Putamen (tissue), 1 donor: ENCODE results near the gene ST8SIA3.

Experiments
- DNase-seq: peaks from one replicate; pipeline ENCODE4 v3.0.0-alpha.2; 2016; ENCODE audit warnings: low spot score

The ST8SIA3 gene, protein sequence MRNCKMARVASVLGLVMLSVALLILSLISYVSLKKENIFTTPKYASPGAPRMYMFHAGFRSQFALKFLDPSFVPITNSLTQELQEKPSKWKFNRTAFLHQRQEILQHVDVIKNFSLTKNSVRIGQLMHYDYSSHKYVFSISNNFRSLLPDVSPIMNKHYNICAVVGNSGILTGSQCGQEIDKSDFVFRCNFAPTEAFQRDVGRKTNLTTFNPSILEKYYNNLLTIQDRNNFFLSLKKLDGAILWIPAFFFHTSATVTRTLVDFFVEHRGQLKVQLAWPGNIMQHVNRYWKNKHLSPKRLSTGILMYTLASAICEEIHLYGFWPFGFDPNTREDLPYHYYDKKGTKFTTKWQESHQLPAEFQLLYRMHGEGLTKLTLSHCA

DNA sequence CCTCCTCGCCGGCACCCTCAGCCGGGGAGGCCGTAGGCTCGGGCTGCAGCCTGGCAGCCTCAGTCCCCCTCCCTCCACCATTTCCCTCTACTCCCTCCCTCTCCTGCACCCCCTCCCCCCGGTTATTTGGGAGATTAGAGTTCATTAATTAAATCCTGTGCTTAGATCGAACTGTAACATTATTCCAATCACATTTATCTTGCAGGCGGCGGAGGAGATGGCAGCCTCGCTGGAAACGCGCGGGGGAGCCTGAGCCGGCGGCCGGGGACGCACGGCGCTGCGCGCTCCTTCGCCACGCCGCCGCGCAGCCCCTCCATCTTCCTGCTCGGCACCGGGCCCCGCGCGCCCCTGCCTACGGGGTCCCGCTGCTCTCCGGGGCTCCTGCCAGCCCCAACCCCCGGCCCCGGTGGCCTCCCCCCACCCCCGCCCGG is at the start of gene ST8SIA3:
Gene ST8SIA3 (plus strand): TSS at position 287 of the 431 bp plus-strand sequence. CDS start 290 bp downstream, outside the sequence.
- no peak for DNase-seq

DNA sequence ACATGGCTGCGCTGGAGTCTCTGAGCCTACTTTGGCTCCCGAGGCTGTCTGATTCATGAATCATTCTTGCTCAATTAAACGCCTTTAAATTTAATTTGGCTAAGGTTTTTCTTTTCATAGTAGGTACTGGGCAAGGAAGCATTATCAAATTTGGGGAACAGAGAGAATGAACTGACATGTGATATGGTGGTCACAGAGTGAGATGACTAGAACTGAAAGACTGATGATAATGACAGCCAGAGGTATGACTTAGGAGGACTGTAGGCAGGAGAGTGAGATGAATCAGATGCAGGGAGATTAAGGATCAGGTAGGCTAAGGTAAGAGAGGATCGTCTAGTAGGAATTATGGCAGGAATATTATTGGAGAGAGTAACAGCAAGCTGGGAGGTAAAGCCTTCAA is 40.9 kb upstream of the ST8SIA3 start:
- DNase-seq, result no peak

DNA sequence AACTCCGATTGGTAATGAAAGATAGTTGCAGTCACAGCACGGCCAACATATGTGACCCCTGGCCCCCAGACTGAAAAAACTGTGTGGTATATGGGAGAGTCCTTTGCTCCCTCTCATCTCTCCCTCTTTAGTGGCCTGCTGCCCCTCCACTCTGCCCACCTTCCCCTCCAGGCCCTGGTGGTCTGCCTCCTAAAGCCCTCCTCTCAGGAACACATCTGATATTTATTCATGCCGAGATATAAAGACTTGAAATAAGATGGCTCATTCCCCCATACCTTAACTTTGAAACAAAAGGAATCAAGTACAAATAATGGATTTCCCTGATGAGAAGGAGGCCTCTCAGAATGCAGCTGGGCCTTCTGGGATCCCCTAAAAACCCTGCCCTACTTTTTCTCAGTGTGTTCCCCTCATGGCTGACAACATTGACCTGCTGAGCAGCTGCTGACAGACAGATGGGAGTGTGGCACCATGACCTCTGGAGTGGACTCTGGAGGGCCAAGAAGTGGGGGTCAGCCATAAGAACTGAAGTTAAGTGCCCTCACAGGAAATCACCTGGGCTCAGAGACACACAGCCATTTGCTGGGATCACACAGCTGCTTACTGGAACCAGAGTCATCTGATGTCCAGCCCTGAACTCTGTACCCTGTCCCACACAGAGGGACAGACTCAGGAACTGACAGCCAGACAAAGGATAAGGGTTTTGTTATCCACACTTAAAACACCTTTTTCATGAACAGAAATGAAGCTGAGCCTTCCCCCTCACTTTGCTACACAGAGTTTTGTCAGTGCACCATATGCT is 39.8 kb upstream of the ST8SIA3 start:
- no peak for DNase-seq

DNA sequence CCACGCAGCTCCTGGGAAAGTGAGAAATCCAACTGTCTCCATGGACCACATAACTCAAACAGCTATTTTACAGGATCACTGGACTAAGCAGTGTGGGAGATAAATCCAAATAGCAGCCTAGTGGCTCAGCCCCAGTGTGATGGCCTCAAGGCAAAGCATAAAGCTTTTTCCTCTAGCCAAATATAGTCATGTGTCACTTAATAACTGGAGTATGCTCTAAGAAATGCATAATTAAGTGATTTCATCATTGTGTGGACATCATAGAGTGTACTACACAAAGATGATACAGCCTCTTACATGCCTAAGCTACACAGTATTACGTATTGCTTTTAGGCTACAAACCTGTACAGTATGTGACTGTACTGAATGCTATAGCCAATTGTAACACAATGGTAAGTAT is 31.8 kb upstream of the ST8SIA3 start:
- DNase-seq, result no peak

DNA sequence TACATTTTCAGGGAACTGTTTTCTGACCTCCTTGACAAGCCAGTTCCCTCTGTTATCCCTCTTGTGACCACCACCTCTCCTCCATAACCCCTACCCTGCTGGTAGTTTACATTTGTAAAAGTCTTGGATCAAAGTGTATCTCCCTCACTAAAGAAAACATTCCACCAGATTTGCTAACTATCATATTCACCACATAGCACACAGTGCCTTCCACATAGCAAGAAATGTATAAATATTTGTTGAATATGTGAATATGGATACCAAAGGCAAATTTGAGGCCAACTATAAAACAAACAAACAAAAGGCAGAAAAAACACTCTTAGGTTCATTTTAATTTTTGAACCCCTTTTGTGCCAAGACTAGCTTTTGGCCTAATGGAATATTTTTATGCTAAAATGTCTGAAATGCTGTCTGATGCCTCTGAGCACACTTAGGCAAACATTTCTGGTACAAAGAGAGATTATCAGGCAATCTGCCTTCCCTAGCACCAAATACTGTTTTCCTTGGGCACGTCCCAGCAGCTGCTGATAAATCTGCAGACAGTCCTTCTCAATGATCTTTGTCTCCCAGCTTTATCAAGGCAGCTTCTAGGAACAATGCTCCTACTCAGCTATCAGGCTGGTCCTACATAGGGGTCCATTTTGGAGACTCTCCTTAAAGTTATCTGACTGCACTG is 26.7 kb upstream of the ST8SIA3 start:
- DNase-seq, result no peak

DNA sequence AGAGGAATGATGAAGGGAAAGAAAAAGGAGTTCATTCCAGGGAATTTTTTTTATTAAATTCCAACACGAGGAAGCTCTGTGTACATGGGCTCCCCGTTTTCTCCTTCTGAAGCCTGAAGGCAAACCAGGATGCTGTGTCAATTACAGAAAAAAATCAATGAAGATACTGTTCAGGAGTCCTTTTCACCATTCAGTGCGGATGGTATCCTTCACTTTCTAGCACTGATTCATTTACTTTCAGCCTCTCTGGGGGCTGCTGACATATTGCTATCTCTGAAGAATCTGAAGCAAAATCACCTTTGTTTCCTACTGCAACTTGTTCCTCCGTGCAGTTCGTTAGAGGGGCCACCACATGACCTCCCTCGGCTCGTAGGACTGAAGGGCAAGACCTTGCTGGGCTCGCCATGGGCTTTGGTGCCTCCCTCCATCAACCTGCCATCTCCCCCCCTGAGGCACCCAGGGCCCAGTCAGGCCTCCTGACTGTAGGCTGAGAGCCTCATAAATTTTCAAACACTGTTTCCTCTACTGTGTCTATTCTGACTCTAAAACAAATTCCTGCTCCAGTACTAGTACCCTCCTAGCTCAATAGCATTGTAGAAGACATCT is 25.5 kb upstream of the ST8SIA3 start:
- no peak for DNase-seq

DNA sequence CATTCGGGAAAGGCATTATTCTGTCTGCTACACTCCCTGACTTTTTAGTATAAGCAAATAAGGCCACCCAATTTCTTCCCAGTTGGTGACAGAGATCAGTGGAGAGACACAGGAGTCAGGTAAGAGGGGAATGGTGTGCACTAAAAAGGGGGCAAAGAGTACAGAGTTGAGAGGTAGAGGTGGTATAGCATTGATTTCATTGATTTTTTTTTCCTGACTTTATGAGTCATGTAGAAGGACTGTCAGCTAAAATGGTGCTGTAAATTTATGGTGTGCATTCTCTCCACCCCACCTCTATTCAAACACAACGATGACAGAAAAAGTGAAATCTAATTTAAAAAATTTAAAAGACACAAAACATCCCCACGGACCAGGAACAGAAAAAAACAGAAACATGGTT is 23.7 kb upstream of the ST8SIA3 start:
- no peak for DNase-seq

DNA sequence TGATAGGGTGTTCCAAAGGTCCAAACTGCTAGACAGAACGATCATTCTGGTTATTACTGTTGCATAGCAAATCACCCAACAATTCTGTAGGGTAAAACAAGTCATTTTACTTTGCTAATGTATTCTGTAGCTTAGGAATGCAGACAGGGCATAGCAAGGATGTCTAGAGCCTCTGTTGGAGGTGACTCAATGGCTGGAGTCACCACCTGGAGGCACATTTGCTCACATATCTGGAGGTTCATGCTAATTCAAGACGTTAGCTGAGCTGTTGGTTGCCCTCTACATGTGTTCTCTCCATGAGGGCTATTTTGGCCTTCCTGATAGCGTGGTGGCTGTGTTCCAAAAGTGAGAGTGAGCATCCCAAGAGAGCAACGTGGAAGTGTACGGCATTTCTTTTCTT is 22.5 kb upstream of the ST8SIA3 start:
- no peak for DNase-seq

DNA sequence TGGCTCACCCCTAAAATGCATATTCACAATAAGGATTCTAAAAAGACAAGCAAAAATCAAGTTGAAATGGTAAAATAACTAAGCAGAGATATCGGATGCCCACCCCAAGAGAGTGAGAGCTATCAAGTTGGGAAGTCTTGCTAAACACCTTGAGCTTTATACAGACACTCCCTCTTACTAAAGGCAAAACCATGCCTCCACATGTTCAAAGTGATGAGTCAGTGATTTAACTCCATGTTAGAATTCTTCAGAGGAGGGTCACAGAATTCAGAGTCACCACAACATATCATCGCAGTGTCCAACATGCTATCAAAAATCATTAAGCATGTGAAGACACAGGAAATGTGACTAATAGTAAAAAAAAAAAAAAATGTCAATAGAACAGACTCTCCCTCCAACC is 20.6 kb upstream of the ST8SIA3 start:
- DNase-seq, result no peak

DNA sequence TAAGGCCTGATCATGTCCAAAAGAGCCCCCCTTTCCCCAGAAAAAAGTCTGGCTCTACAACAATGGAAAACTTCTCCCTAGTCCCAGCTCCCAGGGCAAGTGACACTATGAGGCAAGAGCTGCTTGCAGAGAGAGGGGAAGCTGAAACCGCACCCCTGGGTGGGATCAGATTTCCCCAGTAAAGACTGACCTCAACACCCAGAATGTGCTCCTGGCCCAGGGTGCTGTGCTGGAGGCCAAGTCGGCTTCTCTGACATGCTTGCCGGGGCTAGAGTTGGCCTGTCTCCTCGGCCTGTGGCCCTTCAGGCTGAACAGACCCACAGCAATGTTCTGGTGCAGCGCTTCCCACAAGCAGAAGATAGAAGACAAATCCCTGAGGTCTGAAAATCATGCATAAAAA is 18.4 kb upstream of the ST8SIA3 start:
- no peak for DNase-seq

DNA sequence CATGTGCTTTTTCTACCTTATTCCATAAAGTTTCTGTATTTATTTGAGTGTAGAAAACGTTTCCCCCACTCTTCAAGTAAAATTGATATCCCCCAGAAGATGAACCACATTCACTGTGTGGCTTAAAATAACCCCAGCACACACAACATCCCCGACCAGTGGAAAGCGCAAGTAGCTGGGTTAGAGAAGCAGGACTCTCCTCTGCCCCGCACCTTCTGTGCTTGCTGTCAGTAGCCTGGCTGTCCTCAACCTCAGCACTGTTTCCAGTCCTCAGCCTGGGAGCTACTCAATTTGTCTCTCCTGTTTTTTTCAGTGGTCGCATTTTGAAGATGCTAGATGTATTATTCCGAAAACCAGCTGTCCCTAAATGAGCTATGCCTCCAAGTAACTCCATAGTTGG is 18.0 kb upstream of the ST8SIA3 start:
- DNase-seq, result no peak

DNA sequence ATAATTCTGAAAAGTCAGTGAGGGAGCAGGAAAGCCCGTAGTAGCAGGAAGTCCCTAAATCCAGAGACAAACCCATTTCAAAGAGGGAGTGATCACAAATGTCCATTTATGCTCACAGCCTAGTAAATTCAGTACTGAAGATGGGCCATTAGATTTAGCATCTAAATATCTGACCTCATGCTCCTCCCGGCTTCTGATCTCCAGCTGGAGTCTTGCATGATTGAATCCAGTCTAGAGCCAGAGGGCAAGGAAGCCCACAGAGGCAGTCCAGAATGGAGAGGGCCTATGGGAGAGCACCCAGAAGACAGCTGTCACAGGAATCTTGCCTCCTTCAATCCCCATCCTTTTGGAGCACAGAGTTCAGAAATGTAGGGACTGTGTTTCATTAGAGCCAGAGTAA is 16.0 kb upstream of the ST8SIA3 start:
- DNase-seq, result no peak

DNA sequence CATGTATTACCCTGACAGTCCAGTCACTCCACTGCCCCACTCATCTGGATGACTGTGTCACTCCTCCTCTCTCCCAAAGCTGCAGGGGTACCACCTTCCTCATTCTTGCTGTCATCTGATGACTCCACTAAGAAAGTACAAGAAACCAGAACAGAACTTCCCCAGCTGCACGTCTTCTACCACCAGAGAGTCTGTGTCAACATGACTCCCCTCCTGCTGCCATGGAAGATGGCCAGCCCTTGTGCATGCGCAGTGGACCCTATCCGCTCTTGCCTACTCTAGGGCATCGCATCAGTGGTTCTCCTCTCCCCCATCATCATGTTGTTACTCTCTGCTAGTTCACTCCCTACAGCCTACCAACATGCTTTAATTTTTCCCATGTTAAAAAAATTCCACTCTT is 14.5 kb upstream of the ST8SIA3 start:
- no peak for DNase-seq

DNA sequence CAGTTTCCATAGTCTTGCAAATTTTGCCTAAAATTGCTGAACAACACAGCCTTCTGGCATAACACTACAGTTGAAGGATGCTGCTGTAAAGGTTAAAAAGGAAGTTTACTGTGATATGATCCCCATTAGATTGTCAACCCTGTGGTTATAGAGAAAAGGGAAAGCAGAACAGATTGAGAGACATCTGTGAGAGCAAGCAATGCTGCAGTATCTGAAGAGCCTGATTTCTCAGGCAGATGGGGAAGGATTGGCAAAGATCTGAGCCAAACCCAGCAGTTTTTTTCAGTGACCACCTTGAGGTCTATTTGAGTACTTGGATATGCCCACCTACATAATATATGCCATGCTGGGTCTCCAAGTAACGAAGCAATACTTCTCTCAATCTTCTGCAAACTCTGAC is 8.5 kb upstream of the ST8SIA3 start:
- DNase-seq, result no peak

DNA sequence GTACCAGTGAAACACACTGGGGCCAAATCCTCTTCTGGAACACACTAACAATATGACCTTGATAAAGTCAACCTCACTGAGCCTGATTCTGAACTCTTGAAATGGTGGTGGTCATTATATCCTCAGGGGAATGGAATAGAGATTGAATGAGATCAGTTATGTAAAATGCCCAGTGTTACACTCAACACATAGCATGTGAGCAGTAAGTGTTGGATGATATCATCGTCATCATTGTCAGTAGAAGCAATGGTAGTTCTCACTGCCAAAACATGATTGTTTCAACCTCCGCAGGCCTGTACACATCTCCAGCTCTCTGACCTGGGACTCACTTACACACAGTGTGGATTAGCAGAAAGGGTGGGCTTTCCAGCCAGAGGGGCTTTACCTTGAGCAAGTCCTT is 5.5 kb upstream of the ST8SIA3 start:
- no peak for DNase-seq

DNA sequence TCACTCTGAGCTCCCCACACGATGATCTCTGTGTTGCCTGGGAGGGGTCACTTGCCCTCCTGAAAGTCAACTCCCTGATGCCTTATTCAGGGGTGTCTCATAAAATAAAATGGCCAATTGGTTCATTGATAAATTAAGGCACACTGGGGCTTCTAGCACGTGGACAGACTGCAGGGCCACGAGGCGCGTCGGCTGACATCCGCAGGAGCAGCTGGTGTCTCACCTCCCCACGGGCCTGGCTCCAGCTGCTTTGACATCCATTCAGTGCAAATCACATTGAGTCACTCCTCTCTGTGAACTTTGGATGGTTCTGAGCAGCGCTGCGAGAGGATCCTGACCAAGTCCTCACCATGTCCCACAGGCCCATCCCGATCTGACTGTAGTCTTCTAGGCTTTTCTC is 4.6 kb upstream of the ST8SIA3 start:
- DNase-seq, result no peak

DNA sequence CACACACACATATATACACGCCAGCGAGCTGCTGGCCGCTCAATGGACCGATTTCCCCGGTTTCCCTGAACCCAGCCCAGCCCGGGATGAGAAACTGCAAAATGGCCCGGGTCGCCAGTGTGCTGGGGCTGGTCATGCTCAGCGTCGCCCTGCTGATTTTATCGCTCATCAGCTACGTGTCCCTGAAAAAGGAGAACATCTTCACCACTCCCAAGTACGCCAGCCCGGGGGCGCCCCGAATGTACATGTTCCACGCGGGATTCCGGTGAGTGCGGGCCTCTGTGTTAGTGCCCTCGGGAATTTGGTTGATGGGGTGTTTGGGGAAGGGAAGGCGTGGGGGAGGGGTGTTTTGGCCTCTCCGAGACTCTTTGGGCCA is 392 bp downstream of the ST8SIA3 start:
- no peak for DNase-seq

DNA sequence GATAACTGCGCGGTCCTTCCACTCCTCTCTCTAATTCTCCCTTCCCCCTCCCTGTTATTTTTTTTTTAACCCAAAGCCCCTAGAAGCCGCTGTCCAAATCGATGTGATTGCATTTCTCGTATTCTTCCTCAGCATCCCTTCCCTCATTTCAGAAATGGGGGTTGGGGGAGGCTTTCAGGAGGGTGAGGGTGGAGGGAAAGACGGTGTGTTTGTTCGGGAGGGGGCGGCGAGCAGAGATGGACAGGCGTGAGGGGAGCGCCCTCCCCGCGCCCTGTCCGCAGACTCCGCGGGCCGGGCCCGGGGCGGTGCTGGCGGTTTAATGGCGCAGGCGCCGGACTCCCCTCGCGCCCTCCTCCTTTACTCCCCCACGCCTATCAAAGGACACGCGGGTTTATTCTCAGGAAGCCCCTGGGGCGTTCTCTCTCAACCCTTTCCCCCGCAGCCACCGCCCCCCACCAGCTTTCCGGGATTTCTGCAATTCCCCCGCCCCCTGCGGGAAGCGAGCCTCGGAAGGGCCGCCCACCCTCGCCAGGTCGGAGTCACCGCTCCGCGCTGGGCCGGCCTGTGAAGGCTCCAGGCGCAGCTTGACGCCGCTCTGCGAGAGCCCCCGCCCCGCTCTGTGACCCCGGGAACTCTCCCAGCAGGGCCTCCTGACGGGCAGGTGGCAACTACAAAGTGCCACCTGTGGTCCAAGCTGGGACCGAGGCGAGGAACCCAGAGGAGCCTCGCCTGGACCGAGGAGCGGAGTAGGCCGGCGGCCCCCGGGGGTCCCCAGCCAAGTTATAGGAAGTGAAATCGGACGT is 981 bp downstream of the ST8SIA3 start:
- no peak for DNase-seq

DNA sequence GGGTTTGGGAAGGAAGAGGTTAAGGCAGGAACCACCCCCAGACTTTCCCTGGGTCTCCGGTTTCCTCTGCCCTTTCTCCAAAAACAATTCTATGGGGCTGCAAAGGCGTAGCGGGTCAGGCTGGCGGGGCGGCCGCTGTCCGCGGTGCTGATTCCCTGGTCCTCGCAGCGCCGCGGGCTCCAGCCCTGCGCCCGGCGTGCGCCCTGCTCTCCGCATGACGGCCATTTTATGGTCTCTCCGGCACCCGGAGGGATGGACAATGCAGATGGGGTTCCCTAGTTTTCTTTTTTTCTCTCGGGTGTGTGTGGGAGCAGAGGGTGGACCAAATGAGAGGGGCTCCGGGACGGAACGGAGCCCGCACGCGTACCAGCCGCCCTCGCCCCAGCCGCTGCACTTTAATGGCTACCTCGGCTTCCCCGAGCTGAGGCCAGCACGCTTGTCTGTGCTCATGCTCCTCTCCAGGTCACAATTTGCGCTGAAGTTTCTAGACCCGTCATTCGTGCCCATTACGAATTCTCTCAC is 1.6 kb downstream of the ST8SIA3 start:
- DNase-seq, result no peak

DNA sequence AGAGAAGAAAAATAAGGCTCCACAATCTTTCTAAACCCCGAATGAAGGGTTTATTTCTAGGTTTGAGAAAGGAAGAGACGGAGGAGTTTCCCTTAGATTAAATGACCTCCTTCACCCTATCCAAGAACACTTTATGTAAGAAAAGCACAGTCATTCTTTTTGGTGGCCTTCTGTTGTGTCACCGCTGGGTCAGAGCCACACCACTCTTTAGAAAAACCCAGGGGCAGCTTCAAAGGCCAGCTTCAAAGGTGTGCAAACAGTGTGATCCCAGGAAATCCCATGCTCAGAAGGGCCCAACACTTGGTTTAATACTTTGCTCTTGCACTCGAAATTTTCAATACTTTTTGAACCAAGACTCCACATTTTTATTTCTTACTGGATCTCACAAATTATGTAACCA is 7.1 kb downstream of the ST8SIA3 start:
- no peak for DNase-seq

DNA sequence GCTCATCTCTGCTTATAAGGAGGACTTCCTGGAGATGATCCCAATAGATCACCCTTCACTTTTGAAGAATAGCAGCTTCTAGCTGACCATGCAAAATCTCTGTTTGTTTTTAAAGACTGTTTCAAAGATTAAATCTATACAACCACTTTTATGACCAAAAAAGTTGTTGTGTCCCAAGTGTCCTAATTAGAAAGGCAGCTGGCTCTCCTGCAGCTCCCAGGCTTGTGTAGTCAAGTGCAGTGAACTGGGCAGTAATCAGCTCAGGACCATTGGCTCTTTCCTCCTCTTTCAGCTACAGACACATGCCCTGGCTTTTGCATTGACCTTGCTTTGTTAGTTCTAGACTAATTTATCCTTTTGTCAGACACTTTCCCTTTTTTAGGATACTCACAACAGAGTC is 10.4 kb downstream of the ST8SIA3 start:
- DNase-seq, result no peak
